Stimulated activated memory B cell treated with anti-CD40 and anti-IgM and Interleukin-4, amounts not matched to agents 10 μg/mL and 1 μg/mL and 100 μg/mL, for 72 hours (primary cell): ENCODE results near the gene ADGRB3.
"Not testable (repeated sequence)": the region's sequence is repeated elsewhere in the genome, so short reads cannot be mapped to it uniquely, and the experiment has no call there.

Experiments used
- ATAC-seq: fragments of 150-1000 bp; cut with Tn5 transposase; 2 replicates; pipeline ENCODE4 v1.10.0; 2021
- H3K27ac Mint-ChIP-seq: one replicate; pipeline ENCODE4 v1.8.0; 2022; ENCODE audit warnings: mild to moderate bottlenecking, mixed read lengths
- H3K27me3 Mint-ChIP-seq: one replicate; pipeline ENCODE4 v1.8.0; 2022; ENCODE audit warnings: mixed read lengths
- H3K36me3 Mint-ChIP-seq: one replicate; pipeline ENCODE4 v1.8.0; 2022; ENCODE audit warnings: mixed read lengths
- H3K4me1 Mint-ChIP-seq: one replicate; pipeline ENCODE4 v1.8.0; 2022; ENCODE audit warnings: mixed read lengths
- H3K4me3 Mint-ChIP-seq: one replicate; pipeline ENCODE4 v1.8.0; 2022; ENCODE audit warnings: mild to moderate bottlenecking, moderate library complexity, mixed read lengths
- H3K9me3 Mint-ChIP-seq: one replicate; pipeline ENCODE4 v1.8.0; 2022; ENCODE audit warnings: mixed read lengths

The ADGRB3 gene

GRCh38 chr6:68735866-68736265, 100.8 kb downstream of the ADGRB3 start:
- Mint-ChIP-seq H3K27me3 (no peaks in the 10 kb centered on the region), H3K4me1 (no peaks in the 10 kb centered on the region), H3K9me3 (no peaks in the 10 kb centered on the region), H3K27ac (no peak overlapping the region), H3K36me3 (no peaks in the 10 kb centered on the region), H3K4me3 (no peak overlapping the region)
- ATAC-seq: no peak

- no peak for ATAC-seq
- no peaks in the 10 kb centered on the region for H3K4me1 Mint-ChIP-seq
- no peaks in the 10 kb centered on the region for H3K27me3 Mint-ChIP-seq
- H3K9me3 Mint-ChIP-seq: no peaks in the 10 kb centered on the region
- H3K27ac Mint-ChIP-seq: no peak overlapping the region
- H3K4me3 Mint-ChIP-seq: no peak overlapping the region
- H3K36me3 Mint-ChIP-seq: no peaks in the 10 kb centered on the region
Observed at GRCh38 chr6:68737061-68737460, 102.0 kb downstream of the ADGRB3 start.

- Mint-ChIP-seq H3K36me3 (no peaks in the 10 kb centered on the region), H3K27me3 (no peaks in the 10 kb centered on the region), H3K27ac (no peak overlapping the region), H3K9me3 (no peaks in the 10 kb centered on the region), H3K4me1 (no peaks in the 10 kb centered on the region), H3K4me3 (no peak overlapping the region)
- ATAC-seq: no peak
Observed at GRCh38 chr6:68738039-68738438, 103.0 kb downstream of the ADGRB3 start.

GRCh38 chr6:68740828-68741500, 105.9 kb downstream of the ADGRB3 start:
- ATAC-seq: no peak
- no peak overlapping the region for H3K27ac Mint-ChIP-seq
- H3K36me3 Mint-ChIP-seq: no peaks in the 10 kb centered on the region
- no peak overlapping the region for H3K4me3 Mint-ChIP-seq
- no peaks in the 10 kb centered on the region for H3K4me1 Mint-ChIP-seq
- no peaks in the 10 kb centered on the region for H3K27me3 Mint-ChIP-seq
- H3K9me3 Mint-ChIP-seq: peaks cover 3% of the 10 kb centered on the region

- no peaks in the 10 kb centered on the region for H3K4me1 Mint-ChIP-seq
- ATAC-seq: no peak
- peaks cover 3% of the 10 kb centered on the region for H3K9me3 Mint-ChIP-seq
- no peak overlapping the region for H3K4me3 Mint-ChIP-seq
- H3K27ac Mint-ChIP-seq: no peak overlapping the region
- H3K27me3 Mint-ChIP-seq: no peaks in the 10 kb centered on the region
- H3K36me3 Mint-ChIP-seq: no peaks in the 10 kb centered on the region
Observed at GRCh38 chr6:68741501-68742386, 106.7 kb downstream of the ADGRB3 start.

GRCh38 chr6:68743099-68743498, 108.0 kb downstream of the ADGRB3 start:
- Mint-ChIP-seq H3K27ac (no peak overlapping the region), H3K4me1 (no peaks in the 10 kb centered on the region), H3K9me3 (peaks cover 3% of the 10 kb centered on the region), H3K27me3 (no peaks in the 10 kb centered on the region), H3K4me3 (no peak overlapping the region), H3K36me3 (no peaks in the 10 kb centered on the region)
- no peak for ATAC-seq

- H3K4me3 Mint-ChIP-seq, H3K27ac Mint-ChIP-seq, ATAC-seq, H3K4me1 Mint-ChIP-seq, H3K27me3 Mint-ChIP-seq, H3K9me3 Mint-ChIP-seq, H3K36me3 Mint-ChIP-seq: not testable (repeated sequence)
Observed at GRCh38 chr6:68744376-68744775, 109.3 kb downstream of the ADGRB3 start.

- Mint-ChIP-seq H3K27ac (no peak overlapping the region), H3K9me3 (peaks cover 3% of the 10 kb centered on the region), H3K4me3 (no peak overlapping the region), H3K27me3 (no peaks in the 10 kb centered on the region), H3K36me3 (no peaks in the 10 kb centered on the region), H3K4me1 (no peaks in the 10 kb centered on the region)
- no peak for ATAC-seq
Observed at GRCh38 chr6:68746376-68746775, 111.3 kb downstream of the ADGRB3 start.

GRCh38 chr6:68747110-68747790, 112.2 kb downstream of the ADGRB3 start:
- Mint-ChIP-seq H3K4me1 (no peaks in the 10 kb centered on the region), H3K36me3 (no peaks in the 10 kb centered on the region)

GRCh38 chr6:68747832-68748231, 112.8 kb downstream of the ADGRB3 start:
- not testable (repeated sequence) for ATAC-seq, H3K27ac Mint-ChIP-seq, H3K27me3 Mint-ChIP-seq, H3K36me3 Mint-ChIP-seq, H3K4me1 Mint-ChIP-seq, H3K9me3 Mint-ChIP-seq, H3K4me3 Mint-ChIP-seq

More at GRCh38 chr6:68747110-68747790, 112.2 kb downstream of the ADGRB3 start:
- Mint-ChIP-seq H3K4me3 (no peak overlapping the region), H3K27me3 (no peaks in the 10 kb centered on the region), H3K9me3 (peaks cover 3% of the 10 kb centered on the region), H3K27ac (no peak overlapping the region)
- no peak for ATAC-seq

- no peaks in the 10 kb centered on the region for H3K4me1 Mint-ChIP-seq
- no peak overlapping the region for H3K27ac Mint-ChIP-seq
- no peaks in the 10 kb centered on the region for H3K9me3 Mint-ChIP-seq
- no peaks in the 10 kb centered on the region for H3K36me3 Mint-ChIP-seq
- ATAC-seq: no peak
- H3K27me3 Mint-ChIP-seq: no peaks in the 10 kb centered on the region
- no peak overlapping the region for H3K4me3 Mint-ChIP-seq
Observed at GRCh38 chr6:68754681-68755213, 119.7 kb downstream of the ADGRB3 start.

GRCh38 chr6:68756454-68757375, 121.6 kb downstream of the ADGRB3 start:
- no peaks in the 10 kb centered on the region for H3K9me3 Mint-ChIP-seq
- no peak for ATAC-seq
- H3K4me1 Mint-ChIP-seq: no peaks in the 10 kb centered on the region
- no peak overlapping the region for H3K27ac Mint-ChIP-seq
- H3K4me3 Mint-ChIP-seq: no peak overlapping the region
- no peaks in the 10 kb centered on the region for H3K27me3 Mint-ChIP-seq
- H3K36me3 Mint-ChIP-seq: no peaks in the 10 kb centered on the region

- ATAC-seq: no peak
- Mint-ChIP-seq H3K27me3 (no peaks in the 10 kb centered on the region), H3K27ac (no peak overlapping the region), H3K36me3 (no peaks in the 10 kb centered on the region), H3K9me3 (no peaks in the 10 kb centered on the region), H3K4me1 (no peaks in the 10 kb centered on the region), H3K4me3 (no peak overlapping the region)
Observed at GRCh38 chr6:68757821-68758220, 122.7 kb downstream of the ADGRB3 start.

- no peak overlapping the region for H3K27ac Mint-ChIP-seq
- H3K36me3 Mint-ChIP-seq: no peaks in the 10 kb centered on the region
- no peak for ATAC-seq
- no peak overlapping the region for H3K4me3 Mint-ChIP-seq
- no peaks in the 10 kb centered on the region for H3K27me3 Mint-ChIP-seq
- H3K4me1 Mint-ChIP-seq: no peaks in the 10 kb centered on the region
- no peaks in the 10 kb centered on the region for H3K9me3 Mint-ChIP-seq
Observed at GRCh38 chr6:68758559-68758958, 123.5 kb downstream of the ADGRB3 start.
